Stimulated activated CD4-positive, alpha-beta T cell treated with anti-CD3 and anti-CD28 coated beads, Interleukin-15, amount 100 ng/mL, for 48 hours (primary cell): ENCODE measurements around the gene DLGAP4.

ENCODE experiments used
- DNase-seq, 2 donors: peaks; one replicate each; pipeline ENCODE4 v3.0.0-alpha.2; 2020; ENCODE audit warnings: low read depth in 2 of 2

Gene DLGAP4

GRCh38 chr20:36275011-36275410 is 31.1 kb upstream of the DLGAP4 start:
- DNase-seq: no peak

- no peak for DNase-seq
Observed at GRCh38 chr20:36275441-36276189, 30.5 kb upstream of the DLGAP4 start.

GRCh38 chr20:36277546-36277945 is 28.6 kb upstream of the DLGAP4 start:
- no peak for DNase-seq

- DNase-seq: no peak
Observed at GRCh38 chr20:36279362-36279761, 26.8 kb upstream of the DLGAP4 start.

- no peak for DNase-seq
Observed at GRCh38 chr20:36279776-36280175, 26.4 kb upstream of the DLGAP4 start.

- no peak for DNase-seq
Observed at GRCh38 chr20:36281785-36282380, 24.3 kb upstream of the DLGAP4 start.

- DNase-seq: no peak
Observed at GRCh38 chr20:36284751-36285150, 21.4 kb upstream of the DLGAP4 start.

GRCh38 chr20:36285746-36286447 is 20.2 kb upstream of the DLGAP4 start:
- no peak for DNase-seq

GRCh38 chr20:36297656-36298055 is 8.5 kb upstream of the DLGAP4 start:
- no peak for DNase-seq

- DNase-seq: no peak
Observed at GRCh38 chr20:36298061-36298460, 8.1 kb upstream of the DLGAP4 start.

GRCh38 chr20:36298795-36299339 is 7.3 kb upstream of the DLGAP4 start:
- no peak for DNase-seq

- no peak for DNase-seq
Observed at GRCh38 chr20:36299459-36299858, 6.7 kb upstream of the DLGAP4 start.

GRCh38 chr20:36301359-36302119 is 4.6 kb upstream of the DLGAP4 start:
- DNase-seq: no peak

GRCh38 chr20:36303020-36303595 is 3.0 kb upstream of the DLGAP4 start:
- DNase-seq: no peak

- DNase-seq: no peak
Observed at GRCh38 chr20:36303831-36304230, 2.3 kb upstream of the DLGAP4 start.

- no peak for DNase-seq
Observed at GRCh38 chr20:36304786-36305495, 1.2 kb upstream of the DLGAP4 start.

GRCh38 chr20:36306553-36307411 is 643 bp downstream of the DLGAP4 start:
- no peak for DNase-seq

GRCh38 chr20:36307412-36308325 is 1.5 kb downstream of the DLGAP4 start:
- DNase-seq: no peak

- no peak for DNase-seq
Observed at GRCh38 chr20:36308353-36308752, 2.2 kb downstream of the DLGAP4 start.
